Stimulated activated memory B cell treated with anti-CD40 and anti-IgM and Interleukin-4, amounts not matched to agents 10 μg/mL and 1 μg/mL and 100 μg/mL, for 72 hours (primary cell): ENCODE measurements around the gene TMEM95.
"Not testable (repeated sequence)": the region's sequence is repeated elsewhere in the genome, so short reads cannot be mapped to it uniquely, and the experiment has no call there.

Experiments
- ATAC-seq: fragments of 150-1000 bp; cut with Tn5 transposase; 2 replicates; pipeline ENCODE4 v1.10.0; 2021
- H3K27ac Mint-ChIP-seq: one replicate; pipeline ENCODE4 v1.8.0; 2022; ENCODE audit warnings: mild to moderate bottlenecking, mixed read lengths
- H3K27me3 Mint-ChIP-seq: one replicate; pipeline ENCODE4 v1.8.0; 2022; ENCODE audit warnings: mixed read lengths
- H3K36me3 Mint-ChIP-seq: one replicate; pipeline ENCODE4 v1.8.0; 2022; ENCODE audit warnings: mixed read lengths
- H3K4me1 Mint-ChIP-seq: one replicate; pipeline ENCODE4 v1.8.0; 2022; ENCODE audit warnings: mixed read lengths
- H3K4me3 Mint-ChIP-seq: one replicate; pipeline ENCODE4 v1.8.0; 2022; ENCODE audit warnings: mild to moderate bottlenecking, moderate library complexity, mixed read lengths
- H3K9me3 Mint-ChIP-seq: one replicate; pipeline ENCODE4 v1.8.0; 2022; ENCODE audit warnings: mixed read lengths

The TMEM95 gene

DNA sequence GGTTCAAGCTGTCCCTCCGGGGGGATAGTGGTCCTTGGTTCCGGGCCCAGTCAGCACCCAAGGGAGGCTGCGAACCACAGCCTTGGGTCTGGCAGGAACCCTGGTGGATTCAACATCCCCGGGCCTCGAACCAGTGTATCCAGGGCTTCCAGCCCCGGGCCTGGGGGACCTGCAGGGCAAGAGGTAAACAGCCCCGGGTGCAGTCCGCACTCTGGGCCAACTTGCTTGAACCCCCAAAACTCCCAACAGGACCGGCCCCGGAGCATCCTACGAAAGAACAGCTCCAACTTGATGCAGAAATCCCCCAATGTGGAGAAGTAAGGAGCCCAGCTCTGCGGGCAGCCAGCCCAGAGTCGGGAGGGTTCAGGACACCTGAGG, 24.3 kb upstream of the TMEM95 start:
- Mint-ChIP-seq H3K9me3 (no peaks in the 10 kb centered on the region), H3K4me3 (peak overlapping the region; percentile 99), H3K4me1 (peaks cover 77% of the 10 kb centered on the region), H3K36me3 (peaks cover 6% of the 10 kb centered on the region), H3K27ac (peak overlapping the region; percentile 99), H3K27me3 (no peaks in the 10 kb centered on the region)
- ATAC-seq, result no peak

- peak overlapping the region; percentile 74 for H3K4me3 Mint-ChIP-seq
- no peaks in the 10 kb centered on the region for H3K27me3 Mint-ChIP-seq
- H3K36me3 Mint-ChIP-seq, result peaks cover 9% of the 10 kb centered on the region
- H3K9me3 Mint-ChIP-seq, result no peaks in the 10 kb centered on the region
- H3K4me1 Mint-ChIP-seq, result peaks cover 83% of the 10 kb centered on the region
- ATAC-seq, result no peak
- H3K27ac Mint-ChIP-seq, result peak overlapping the region; percentile 99
These were observed 22.8 kb upstream of the TMEM95 start for GRCh38 chr17:7332111-7332510.

GRCh38 chr17:7332600-7333069, 22.3 kb upstream of the TMEM95 start:
- H3K9me3 Mint-ChIP-seq, H3K27me3 Mint-ChIP-seq, ATAC-seq: not testable (repeated sequence)
- H3K27ac Mint-ChIP-seq, result peak overlapping the region; percentile 99
- H3K36me3 Mint-ChIP-seq, result peaks cover 13% of the 10 kb centered on the region
- H3K4me1 Mint-ChIP-seq, result peaks cover 83% of the 10 kb centered on the region
- peak overlapping the region; percentile 74 for H3K4me3 Mint-ChIP-seq

GRCh38 chr17:7334938-7335538, 19.9 kb upstream of the TMEM95 start:
- peaks cover 78% of the 10 kb centered on the region for H3K4me1 Mint-ChIP-seq
- no peaks in the 10 kb centered on the region for H3K9me3 Mint-ChIP-seq
- no peaks in the 10 kb centered on the region for H3K27me3 Mint-ChIP-seq
- ATAC-seq, result no peak
- H3K27ac Mint-ChIP-seq, result peak overlapping the region; percentile 85
- peak overlapping the region; percentile 92 for H3K4me3 Mint-ChIP-seq
- H3K36me3 Mint-ChIP-seq, result peaks cover 14% of the 10 kb centered on the region

- not testable (repeated sequence) for H3K27me3 Mint-ChIP-seq, ATAC-seq, H3K9me3 Mint-ChIP-seq
- Mint-ChIP-seq H3K27ac (peak overlapping the region; percentile 85), H3K4me3 (peak overlapping the region; percentile 92), H3K36me3 (peaks cover 19% of the 10 kb centered on the region), H3K4me1 (peaks cover 73% of the 10 kb centered on the region)
These were observed 19.2 kb upstream of the TMEM95 start for GRCh38 chr17:7335765-7336164.

DNA sequence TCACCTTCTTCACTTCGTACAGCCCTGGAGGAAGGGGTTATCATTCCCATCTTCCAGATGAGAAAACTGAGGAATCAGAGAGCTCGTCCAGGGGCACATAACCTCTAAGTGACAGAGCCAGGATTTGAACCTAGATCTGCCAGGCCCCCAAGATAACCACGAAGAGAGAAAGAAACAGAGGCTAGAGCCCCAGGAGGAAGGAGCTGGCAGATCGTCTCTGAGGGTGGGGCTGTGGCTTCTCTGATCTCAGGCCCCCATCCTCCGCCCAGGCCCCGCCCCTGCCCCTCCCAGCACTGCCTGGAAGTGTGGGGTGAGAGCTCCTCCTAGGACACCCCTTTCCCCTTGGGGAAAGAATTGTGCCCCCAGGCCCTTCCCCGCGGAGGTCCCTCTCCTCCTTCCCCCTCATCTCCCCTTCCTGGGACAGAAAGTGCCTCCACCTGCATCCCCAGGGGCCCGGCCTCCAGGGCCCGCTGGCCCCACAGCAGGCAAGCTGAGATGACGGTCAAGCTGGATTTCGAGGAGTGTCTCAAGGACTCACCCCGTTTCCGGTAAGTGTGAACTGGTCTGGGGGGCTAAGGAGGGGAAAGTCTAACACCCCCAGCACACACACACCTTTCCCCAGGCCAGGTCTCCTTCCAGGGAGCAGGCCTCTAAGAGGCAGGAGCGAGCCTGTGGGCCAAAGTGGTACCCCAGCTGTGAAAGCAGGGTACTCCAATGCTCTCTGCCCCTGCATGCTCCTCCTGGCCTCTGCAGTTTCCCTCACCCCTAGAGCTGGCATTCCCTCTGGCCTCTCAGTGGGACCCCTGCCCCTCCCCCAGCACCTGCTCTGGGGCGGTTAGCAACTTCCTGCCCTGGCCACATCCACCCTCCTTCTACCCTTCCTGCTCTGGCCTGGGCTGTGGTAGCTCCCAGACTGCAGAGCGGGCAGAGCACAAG, 18.4 kb upstream of the TMEM95 start, which contains the start of gene ACAP1:
Gene ACAP1, plus strand, starts transcription at position 290 of the 936 bp plus-strand sequence. Its CDS starts 206 bp downstream, at position 496.
- Mint-ChIP-seq H3K27ac (peak within 1 kb of the TSS; percentile 85), H3K9me3 (no peaks in the 10 kb centered on the region), H3K36me3 (peaks cover 22% of the 10 kb centered on the region), H3K27me3 (no peaks in the 10 kb centered on the region), H3K4me1 (peaks cover 68% of the 10 kb centered on the region), H3K4me3 (peak within 1 kb of the TSS; percentile 92)
- peak; percentile 97 for ATAC-seq

DNA sequence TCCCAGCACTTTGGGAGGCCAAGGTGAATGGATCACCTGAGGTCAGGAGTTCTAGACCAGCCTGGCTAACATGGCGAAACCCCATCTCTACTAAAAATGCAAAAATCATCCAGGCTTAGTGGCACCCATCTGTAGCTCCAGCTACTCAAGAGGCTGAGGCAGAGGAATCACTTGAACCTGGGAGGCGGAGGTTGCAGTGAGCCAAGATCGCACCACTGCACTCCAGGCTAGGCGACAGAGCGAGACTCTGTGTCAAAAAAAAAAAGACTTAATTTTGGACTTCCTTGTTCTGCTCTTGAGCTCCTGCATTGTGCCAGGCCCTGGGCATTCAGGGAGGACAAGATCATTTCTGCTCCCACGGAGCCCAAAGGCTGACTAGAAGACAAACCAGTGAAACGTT, 17.4 kb upstream of the TMEM95 start:
- peaks cover 58% of the 10 kb centered on the region for H3K4me1 Mint-ChIP-seq
- peaks cover 32% of the 10 kb centered on the region for H3K36me3 Mint-ChIP-seq
- H3K9me3 Mint-ChIP-seq, ATAC-seq, H3K27me3 Mint-ChIP-seq: not testable (repeated sequence)
- peak overlapping the region; percentile 92 for H3K4me3 Mint-ChIP-seq
- H3K27ac Mint-ChIP-seq, result peak overlapping the region; percentile 85

DNA sequence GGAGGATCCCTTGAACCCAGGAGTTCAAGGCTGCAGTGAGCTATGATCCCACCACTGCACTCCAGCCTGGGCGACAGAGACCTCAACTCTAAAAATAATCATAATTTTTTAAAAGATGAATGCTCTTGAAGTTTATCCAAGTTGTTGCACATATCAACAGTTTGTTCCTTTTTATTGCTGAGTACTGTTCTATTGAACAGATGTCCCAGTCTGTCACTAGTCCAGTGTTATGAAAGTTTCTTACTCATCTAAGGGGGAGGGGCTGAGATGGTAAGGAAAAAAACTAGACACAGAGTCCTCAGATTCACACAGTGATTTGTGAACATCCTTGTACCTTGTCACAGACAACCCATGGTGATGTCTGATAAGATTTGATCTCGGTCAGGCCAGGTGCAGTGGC, 14.8 kb upstream of the TMEM95 start:
- H3K9me3 Mint-ChIP-seq, result no peaks in the 10 kb centered on the region
- H3K4me1 Mint-ChIP-seq, result peaks cover 42% of the 10 kb centered on the region
- peaks cover 51% of the 10 kb centered on the region for H3K36me3 Mint-ChIP-seq
- H3K27ac Mint-ChIP-seq, result peak overlapping the region; percentile 42
- no peak for ATAC-seq
- H3K27me3 Mint-ChIP-seq, result no peaks in the 10 kb centered on the region
- no peak overlapping the region for H3K4me3 Mint-ChIP-seq

GRCh38 chr17:7341842-7342241, 13.1 kb upstream of the TMEM95 start:
- peak overlapping the region; percentile 4 for H3K27ac Mint-ChIP-seq
- no peaks in the 10 kb centered on the region for H3K27me3 Mint-ChIP-seq
- peaks cover 35% of the 10 kb centered on the region for H3K4me1 Mint-ChIP-seq
- peaks cover 63% of the 10 kb centered on the region for H3K36me3 Mint-ChIP-seq
- no peak overlapping the region for H3K4me3 Mint-ChIP-seq
- no peaks in the 10 kb centered on the region for H3K9me3 Mint-ChIP-seq
- ATAC-seq, result no peak

- peaks cover 21% of the 10 kb centered on the region for H3K4me1 Mint-ChIP-seq
- H3K36me3 Mint-ChIP-seq, result peaks cover 71% of the 10 kb centered on the region
- ATAC-seq, result no peak
- no peak overlapping the region for H3K4me3 Mint-ChIP-seq
- no peaks in the 10 kb centered on the region for H3K9me3 Mint-ChIP-seq
- no peaks in the 10 kb centered on the region for H3K27me3 Mint-ChIP-seq
- peak overlapping the region; percentile 46 for H3K27ac Mint-ChIP-seq
These were observed 11.7 kb upstream of the TMEM95 start for GRCh38 chr17:7343250-7343649.

GRCh38 chr17:7346761-7347614, 8.0 kb upstream of the TMEM95 start:
- Mint-ChIP-seq H3K4me3 (peak overlapping the region; percentile 21), H3K4me1 (peaks cover 40% of the 10 kb centered on the region), H3K27me3 (no peaks in the 10 kb centered on the region), H3K9me3 (no peaks in the 10 kb centered on the region), H3K27ac (no peak overlapping the region), H3K36me3 (peaks cover 72% of the 10 kb centered on the region)
- ATAC-seq, result no peak

GRCh38 chr17:7347630-7348477, 7.1 kb upstream of the TMEM95 start:
- ATAC-seq, result no peak
- Mint-ChIP-seq H3K9me3 (no peaks in the 10 kb centered on the region), H3K4me3 (no peak overlapping the region), H3K36me3 (peaks cover 67% of the 10 kb centered on the region), H3K4me1 (peaks cover 47% of the 10 kb centered on the region), H3K27ac (peak overlapping the region; percentile 48), H3K27me3 (no peaks in the 10 kb centered on the region)

GRCh38 chr17:7348478-7349242, 6.3 kb upstream of the TMEM95 start:
- Mint-ChIP-seq H3K27me3 (no peaks in the 10 kb centered on the region), H3K36me3 (peaks cover 60% of the 10 kb centered on the region), H3K27ac (peak overlapping the region; percentile 48), H3K9me3 (no peaks in the 10 kb centered on the region), H3K4me1 (peaks cover 54% of the 10 kb centered on the region), H3K4me3 (no peak overlapping the region)
- no peak for ATAC-seq
